LNCaP clone FGC (cell line): ENCODE measurements around the gene NRCAM.

ENCODE experiments used
- DNase-seq: peaks from one replicate; pipeline ENCODE4 v3.0.0-alpha.2; 2011; ENCODE audit warnings: low read depth
- H3K4me3 ChIP-seq: 2 replicates; pipeline ENCODE4 v1.5.1; 2011; ENCODE audit warnings: mild to moderate bottlenecking, low read depth, low read length, control low read depth
- CTCF ChIP-seq: IDR thresholded peaks from 2 replicates; pipeline ENCODE4 v1.5.1; 2012; ENCODE audit warnings: mild to moderate bottlenecking; ENCODE audit not compliant: control insufficient read depth, insufficient read depth; ENCODE audit errors: extremely low read depth

The NRCAM gene

GRCh38 chr7:108170251-108170650 is 286.0 kb downstream of the NRCAM start:
- H3K4me3 ChIP-seq, result no peak overlapping the region
- no peak for TF ChIP-seq CTCF
- no peak for DNase-seq

GRCh38 chr7:108167460-108167859 is 288.8 kb downstream of the NRCAM start:
- H3K4me3 ChIP-seq, result no peak overlapping the region
- no peak for DNase-seq
- no peak for TF ChIP-seq CTCF

GRCh38 chr7:108166687-108167086 is 289.5 kb downstream of the NRCAM start:
- TF ChIP-seq CTCF, result no peak
- DNase-seq, result no peak
- H3K4me3 ChIP-seq, result no peak overlapping the region

- no peak overlapping the region for H3K4me3 ChIP-seq
- no peak for TF ChIP-seq CTCF
Measured at GRCh38 chr7:108165723-108166122, 290.5 kb downstream of the NRCAM start.

GRCh38 chr7:108164946-108165345 is 291.3 kb downstream of the NRCAM start:
- DNase-seq, result no peak
- no peak for TF ChIP-seq CTCF
- H3K4me3 ChIP-seq, result no peak overlapping the region

More at GRCh38 chr7:108165723-108166122, 290.5 kb downstream of the NRCAM start:
- DNase-seq, result no peak

- no peak for TF ChIP-seq CTCF
- no peak for DNase-seq
- H3K4me3 ChIP-seq, result no peak overlapping the region
Measured at GRCh38 chr7:108164342-108164741, 291.9 kb downstream of the NRCAM start.

GRCh38 chr7:108158776-108159175 is 297.5 kb downstream of the NRCAM start:
- TF ChIP-seq CTCF, result no peak

More at GRCh38 chr7:108158776-108159175, 297.5 kb downstream of the NRCAM start:
- no peak for DNase-seq
- no peak overlapping the region for H3K4me3 ChIP-seq
